Fibroblast of lung (primary cell): ENCODE results near the gene PPIL3. TPM values are rescaled to one million over a fixed set of nuclear protein-coding genes. Genes with fewer than 3 reads are reported as not detected.

ENCODE experiments used
- DNase-seq, 2 donors: peaks; one replicate each; pipeline versions ENCODE4 v3.0.0 to v3.0.0-alpha.2; 2010; ENCODE audit warnings: low read depth in 2 of 2
- H2AFZ ChIP-seq: 2 replicates; pipeline ENCODE4 v1.5.1; 2012; ENCODE audit warnings: low read length, control low read depth, inconsistent platforms
- H3K27ac ChIP-seq: 2 replicates; pipeline ENCODE4 v1.5.1; 2011; ENCODE audit warnings: low read length, control low read depth; ENCODE audit not compliant: insufficient read depth
- H3K27me3 ChIP-seq: 2 replicates; pipeline ENCODE4 v1.5.1; 2011; ENCODE audit warnings: mild to moderate bottlenecking, low read length; ENCODE audit not compliant: control insufficient read depth, insufficient read depth
- H3K36me3 ChIP-seq: 2 replicates; pipeline ENCODE4 v1.5.1; 2011; ENCODE audit warnings: low read length; ENCODE audit not compliant: control insufficient read depth, insufficient read depth
- H3K4me1 ChIP-seq: 2 replicates; pipeline ENCODE4 v1.5.1; 2011; ENCODE audit warnings: low read length; ENCODE audit not compliant: control insufficient read depth, insufficient read depth; ENCODE audit errors: extremely low read depth
- H3K4me2 ChIP-seq: 2 replicates; pipeline ENCODE4 v1.5.1; 2011; ENCODE audit warnings: low read length, control low read depth; ENCODE audit not compliant: insufficient read depth; ENCODE audit errors: extremely low read depth
- H3K4me3 ChIP-seq, 4 experiments: fragments of 200-600 bp in 1 of 4; sonication (generic) in 1 of 4; replicated peaks in 1 of 4; 2 replicates each; pipeline ENCODE4 v1.5.1; 2011 to 2016; ENCODE audit warnings: low read length in 4 of 4, low read depth in 3 of 4, mild to moderate bottlenecking in 3 of 4, control low read depth in 2 of 4, inconsistent platforms in 1 of 4, mixed read lengths in 1 of 4; ENCODE audit not compliant: insufficient read depth in 1 of 4; ENCODE audit errors: control extremely low read depth in 1 of 4
- H3K79me2 ChIP-seq: 2 replicates; pipeline ENCODE4 v1.5.1; 2012; ENCODE audit warnings: mild to moderate bottlenecking, low read length, inconsistent platforms; ENCODE audit not compliant: control insufficient read depth, insufficient read depth
- H3K9ac ChIP-seq: 2 replicates; pipeline ENCODE4 v1.5.1; 2011; ENCODE audit warnings: mild to moderate bottlenecking, low read length, control low read depth; ENCODE audit not compliant: insufficient read depth
- H3K9me3 ChIP-seq: 2 replicates; pipeline ENCODE4 v1.5.1; 2012; ENCODE audit warnings: low read depth, low read length; ENCODE audit not compliant: control insufficient read depth, insufficient read depth
- H4K20me1 ChIP-seq: 2 replicates; pipeline ENCODE4 v1.5.1; 2011; ENCODE audit warnings: low read length; ENCODE audit not compliant: control insufficient read depth, insufficient read depth; ENCODE audit errors: extremely low read depth
- CTCF ChIP-seq, 2 donors: IDR thresholded peaks in 1 of 2; conservative IDR thresholded peaks in 1 of 2; 1 replicate in 1 of 2; 2 replicates in 1 of 2; pipeline ENCODE4 v1.5.1; 2011 to 2012; ENCODE audit warnings: low read length in 2 of 2, control low read depth in 1 of 2, inconsistent platforms in 1 of 2, low read depth in 1 of 2, mild to moderate bottlenecking in 1 of 2
- EZH2 ChIP-seq: IDR thresholded peaks from 2 replicates; pipeline ENCODE4 v1.5.1; 2012; ENCODE audit warnings: low read length, control low read depth, mild to moderate bottlenecking; ENCODE audit errors: missing control alignments
- polyA plus RNA-seq, 2 donors: library from polyadenylated mRNA; depleted of rRNA in 1 of 2; stranded (reverse) in 1 of 2; unstranded in 1 of 2; fragments of >200 nt; gene quantifications; 2 replicates each; pipeline ENCODE4 v1.2.1, GENCODE V29; 2011 to 2012; ENCODE audit warnings: missing spikeins in 1 of 2
- total RNA-seq: library from RNA; depleted of rRNA; stranded (reverse); fragments of >200 nt; gene quantifications from 2 replicates; pipeline ENCODE4 v1.2.1, GENCODE V29; 2014

Gene PPIL3
- total and polyA plus RNA-seq, 2 donors (not counting 1 experiment from before 2014, with no cell fraction given): 58.9 to 66.9 TPM

GRCh38 chr2:200909958-200910357 lies 21.1 kb upstream of the PPIL3 start:
- Histone ChIP-seq H3K79me2 (no peaks in the 10 kb centered on the region), H3K4me1 (no peaks in the 10 kb centered on the region), H3K9me3 (no peaks in the 10 kb centered on the region), H3K36me3 (peaks cover 8% of the 10 kb centered on the region), H2AFZ (no peak overlapping the region), H3K27ac (no peak overlapping the region), H3K4me2 (no peak overlapping the region), H3K27me3 (no peaks in the 10 kb centered on the region), H3K4me3 (no peak overlapping the region), H3K9ac (no peak overlapping the region), H4K20me1 (no peaks in the 10 kb centered on the region)
- no peak for DNase-seq
- TF ChIP-seq EZH2 (no peak), CTCF (conservative IDR thresholded peaks at IDR 0.05 in 1 of 2, IDR thresholded peaks at IDR 0.05 in 1 of 2; ENCODE audit: low read depth in 1 of 2, low read length in 2 of 2) (no peak)

GRCh38 chr2:200905618-200906296 lies 16.9 kb upstream of the PPIL3 start:
- H3K27me3 ChIP-seq: no peaks in the 10 kb centered on the region
- no peaks in the 10 kb centered on the region for H3K4me1 ChIP-seq
- H3K9me3 ChIP-seq: no peaks in the 10 kb centered on the region
- no peak overlapping the region for H3K4me2 ChIP-seq
- H3K27ac ChIP-seq: no peak overlapping the region
- peaks cover 4% of the 10 kb centered on the region for H3K36me3 ChIP-seq
- TF ChIP-seq EZH2 (no peak), CTCF (conservative IDR thresholded peaks at IDR 0.05 in 1 of 2, IDR thresholded peaks at IDR 0.05 in 1 of 2; ENCODE audit: low read depth in 1 of 2, low read length in 2 of 2) (peak; percentile 79 to 84)
- peak; percentile 58 to 75 for DNase-seq
- H3K79me2 ChIP-seq: no peaks in the 10 kb centered on the region
- no peak overlapping the region for H3K9ac ChIP-seq
- no peak overlapping the region for H2AFZ ChIP-seq
- no peaks in the 10 kb centered on the region for H4K20me1 ChIP-seq
- no peak overlapping the region for H3K4me3 ChIP-seq

- H3K4me3 ChIP-seq: no peak overlapping the region
- TF ChIP-seq CTCF (conservative IDR thresholded peaks at IDR 0.05 in 1 of 2, IDR thresholded peaks at IDR 0.05 in 1 of 2; ENCODE audit: low read depth in 1 of 2, low read length in 2 of 2) (peak; percentile 86 to 87), EZH2 (no peak)
- no peaks in the 10 kb centered on the region for H3K4me1 ChIP-seq
- H3K27ac ChIP-seq: no peak overlapping the region
- no peak overlapping the region for H2AFZ ChIP-seq
- H3K79me2 ChIP-seq: no peaks in the 10 kb centered on the region
- no peak overlapping the region for H3K4me2 ChIP-seq
- H3K27me3 ChIP-seq: no peaks in the 10 kb centered on the region
- H3K9me3 ChIP-seq: no peaks in the 10 kb centered on the region
- no peaks in the 10 kb centered on the region for H4K20me1 ChIP-seq
- DNase-seq: peak; percentile 83 to 90
- peaks cover 11% of the 10 kb centered on the region for H3K36me3 ChIP-seq
- H3K9ac ChIP-seq: no peak overlapping the region
These were observed 12.7 kb upstream of the PPIL3 start for GRCh38 chr2:200901459-200902072.
